GM12878 (cell line): ENCODE results near the gene SLC2A9. TPM values are rescaled to one million over a fixed set of nuclear protein-coding genes. Genes with fewer than 3 reads are reported as not detected.

Experiments
- ATAC-seq: fragments of 200-7000 bp; cut with Tn5 transposase; 3 replicates; pipeline ENCODE4 v1.9.1; 2020; ENCODE audit warnings: mild to moderate bottlenecking, moderate library complexity
- BruUV-seq: library from RNA; stranded (reverse); fragments of 400-500 nt; replicated peaks from 2 replicates; lab custom pipeline; 2021; lab: Mats Ljungman, UMichigan
- CTCF ChIA-PET: fragments of 300-600 bp; sonication (Branson Sonifier 250); formaldehyde crosslinking; extraction: SDS; loops from one replicate; lab custom pipeline; 2021; ENCODE audit warnings: inconsistent platforms; lab: Yijun Ruan, JAX
- POLR2A ChIA-PET: fragments of 350-600 bp; formaldehyde crosslinking; extraction: SDS; loops from one replicate; lab custom pipeline; 2021; ENCODE audit warnings: inconsistent platforms; lab: Charles Lee
- RAD21 ChIA-PET: fragments of 300-600 bp; sonication (Branson Sonifier 250); formaldehyde crosslinking; loops from one replicate; lab custom pipeline; 2023; ENCODE audit warnings: antibody characterized with exemption; ENCODE audit not compliant: unreplicated experiment; lab: Charles Lee
- SMC1A ChIA-PET: fragments of 300-600 bp; sonication (Branson Sonifier 250); formaldehyde crosslinking; loops from one replicate; lab custom pipeline; 2023; ENCODE audit not compliant: unreplicated experiment, uncharacterized antibody; lab: Charles Lee
- DNase-seq: peaks from one replicate; pipeline ENCODE4 v3.0.0-alpha.2; 2011; ENCODE audit warnings: low read depth, low spot score
- FAIRE-seq: peaks from 3 replicates; lab custom pipeline; 2011; peaks lifted over from hg19 to GRCh38; lab: Jason Lieb, UNC
- H2AFZ ChIP-seq: 2 replicates; pipeline ENCODE4 v1.6.0; 2011; ENCODE audit warnings: low read depth, low read length, control low read depth; ENCODE audit not compliant: control insufficient read depth
- H3K27ac ChIP-seq: 2 replicates; pipeline ENCODE4 v1.5.1; 2011; ENCODE audit warnings: control low read depth; ENCODE audit not compliant: control insufficient read depth, insufficient read depth
- H3K27me3 ChIP-seq, 2 experiments: replicated peaks in 1 of 2; 2 replicates each; pipeline versions ENCODE4 v1.6.0 to v1.6.1; 2011; ENCODE audit warnings: low read length in 1 of 2; ENCODE audit not compliant: control insufficient read depth in 2 of 2, insufficient read depth in 2 of 2
- H3K36me3 ChIP-seq, 2 experiments: 2 replicates each; pipeline ENCODE4 v1.5.1; 2011; ENCODE audit warnings: low read length in 1 of 2; ENCODE audit not compliant: control insufficient read depth in 2 of 2, insufficient read depth in 2 of 2
- H3K4me1 ChIP-seq: 2 replicates; pipeline ENCODE4 v1.6.1; 2011; ENCODE audit warnings: mild to moderate bottlenecking, low read length, moderate library complexity, mixed read lengths; ENCODE audit not compliant: control insufficient read depth, insufficient read depth
- H3K4me2 ChIP-seq: 2 replicates; pipeline ENCODE4 v1.6.0; 2011; ENCODE audit warnings: control low read depth; ENCODE audit not compliant: control insufficient read depth, insufficient read depth
- H3K4me3 ChIP-seq: fragments of 200-600 bp; sonication (generic); 2 replicates; pipeline ENCODE4 v1.5.1; 2016
- H3K79me2 ChIP-seq: 2 replicates; pipeline ENCODE4 v1.6.0; 2011; ENCODE audit warnings: low read length; ENCODE audit not compliant: control insufficient read depth, insufficient read depth
- H3K9ac ChIP-seq: 2 replicates; pipeline ENCODE4 v1.8.0; 2011; ENCODE audit warnings: low read length, control low read depth, mixed read lengths; ENCODE audit not compliant: control insufficient read depth, insufficient read depth
- H3K9me3 ChIP-seq: replicated peaks from 3 replicates; pipeline ENCODE4 v1.5.1; 2011; ENCODE audit warnings: mild to moderate bottlenecking, low read length; ENCODE audit not compliant: control insufficient read depth, insufficient read depth
- H4K20me1 ChIP-seq: 2 replicates; pipeline ENCODE4 v1.6.0; 2011; ENCODE audit not compliant: control insufficient read depth, insufficient read depth
- BACH1 ChIP-seq: fragments of 450-650 bp; IDR thresholded peaks from 2 replicates; pipeline ENCODE4 v1.6.1; 2017; ENCODE audit warnings: mild to moderate bottlenecking, borderline replicate concordance
- BCL3 ChIP-seq: IDR thresholded peaks from 2 replicates; pipeline ENCODE4 v1.6.1; 2011; ENCODE audit warnings: borderline replicate concordance, low read depth, mild to moderate bottlenecking, moderate library complexity, low read length; ENCODE audit not compliant: insufficient read depth, poor library complexity, severe bottlenecking
- BMI1 ChIP-seq: fragments of 450-650 bp; IDR thresholded peaks from 2 replicates; pipeline ENCODE4 v1.6.1; 2016; ENCODE audit warnings: mild to moderate bottlenecking, moderate library complexity, borderline replicate concordance
- HDGF ChIP-seq: fragments of 450-650 bp; IDR thresholded peaks from 2 replicates; pipeline ENCODE4 v1.6.1; 2016; ENCODE audit warnings: antibody characterized with exemption
- LARP7 ChIP-seq: fragments of 450-650 bp; IDR thresholded peaks from 2 replicates; pipeline ENCODE4 v1.6.1; 2017; ENCODE audit warnings: mild to moderate bottlenecking
- MTA2 ChIP-seq: fragments of 450-650 bp; IDR thresholded peaks from 2 replicates; pipeline ENCODE4 v1.6.1; 2016; ENCODE audit warnings: low read depth, mild to moderate bottlenecking, moderate library complexity
- MYB ChIP-seq: fragments of 150-350 bp; IDR thresholded peaks from 2 replicates; pipeline ENCODE4 v1.6.1; 2014; ENCODE audit warnings: mild to moderate bottlenecking, low read depth, low read length, borderline replicate concordance
- NFIC ChIP-seq: IDR thresholded peaks from 2 replicates; pipeline ENCODE4 v1.6.1; 2012; ENCODE audit warnings: low read depth, mild to moderate bottlenecking, inconsistent platforms, low read length, moderate library complexity
- PKNOX1 ChIP-seq: fragments of 450-650 bp; IDR thresholded peaks from 2 replicates; pipeline ENCODE4 v1.6.1; 2016; ENCODE audit warnings: mild to moderate bottlenecking
- RELA ChIP-seq: fragments of 450-650 bp; IDR thresholded peaks from 2 replicates; pipeline ENCODE4 v1.8.0; 2014; ENCODE audit warnings: borderline replicate concordance; ENCODE audit not compliant: partially characterized antibody
- SMAD1 ChIP-seq: fragments of 450-650 bp; IDR thresholded peaks from 2 replicates; pipeline ENCODE4 v1.6.1; 2018; ENCODE audit warnings: mild to moderate bottlenecking, low read depth; ENCODE audit not compliant: partially characterized antibody
- STAT1 ChIP-seq: fragments of 450-650 bp; conservative IDR thresholded peaks from 2 replicates; pipeline ENCODE4 v1.6.1; 2014; ENCODE audit warnings: antibody characterized with exemption, mild to moderate bottlenecking
- TAF1 ChIP-seq: IDR thresholded peaks from 2 replicates; pipeline ENCODE4 v1.6.1; 2011; ENCODE audit warnings: mild to moderate bottlenecking, low read depth, low read length, borderline replicate concordance
- TARDBP ChIP-seq: IDR thresholded peaks from 2 replicates; pipeline ENCODE4 v1.6.1; 2016; ENCODE audit warnings: borderline replicate concordance
- TCF12 ChIP-seq: IDR thresholded peaks from 2 replicates; pipeline ENCODE4 v1.6.1; 2011; ENCODE audit warnings: low read depth, mild to moderate bottlenecking, low read length
- TCF3 ChIP-seq: IDR thresholded peaks from 2 replicates; pipeline ENCODE4 v1.6.1; 2012; ENCODE audit warnings: low read depth, mild to moderate bottlenecking, low read length, borderline replicate concordance; ENCODE audit not compliant: insufficient read depth
- USF2 ChIP-seq: IDR thresholded peaks from 2 replicates; pipeline ENCODE4 v1.6.1; 2011; ENCODE audit warnings: low read depth, low read length, improper control_type of control experiment, borderline replicate concordance
- WGBS: methylation state at CpG from one replicate; pipeline ENCODE4 v1.1.6; 2016; ENCODE audit warnings: low lambda C conversion rate; ENCODE audit not compliant: insufficient replicate concordance, insufficient coverage; ENCODE audit errors: missing lambda C conversion rate; 5-methylcytosine and 5-hydroxymethylcytosine counted together
- in situ Hi-C: fragments of 300-500 bp; cut with MboI; formaldehyde crosslinking; loops from 9 replicates; pipeline ENCODE4 v1.14.3; 2018; ENCODE audit warnings: mixed read lengths
- intact Hi-C: fragments of 100-400 bp; cut with micrococcal nuclease; formaldehyde crosslinking; loops from one replicate; pipeline ENCODE4 v1.14.2; 2022; ENCODE audit not compliant: unreplicated experiment
- polyA plus RNA-seq, 11 experiments: library from polyadenylated mRNA; depleted of rRNA in 4 of 11; unstranded in 6 of 11; stranded (reverse) in 5 of 11; fragments of >200 nt; fragmentation: Nextera tagmentation in 4 of 11; fragmentation: Illumina TruSeq in 1 of 11; extraction: Ambion mirVana in 4 of 11; extraction: Trizol in 1 of 11; gene quantifications; 1 replicate in 1 of 11; 2 replicates in 10 of 11; pipeline versions ENCODE4 v1.2.1 to v1.2.3, GENCODE V29; 2011 to 2016; ENCODE audit warnings: inconsistent platforms in 2 of 11, missing spikeins in 2 of 11, low read depth in 1 of 11
- total RNA-seq, 4 experiments: library from RNA; depleted of rRNA in 3 of 4; stranded (reverse); fragments of >200 nt in 3 of 4; fragmentation: Illumina TruSeq in 1 of 4; extraction: Trizol in 1 of 4; gene quantifications; 2 replicates each; pipeline versions ENCODE4 v1.2.1 to v1.2.3, GENCODE V29; 2013 to 2021
- TF ChIP-seq, protein P1 (sequence below): fragments of 450-650 bp; IDR thresholded peaks from 2 replicates; pipeline ENCODE4 v1.6.1; 2017; ENCODE audit warnings: mild to moderate bottlenecking, moderate library complexity

Gene SLC2A9
- total and polyA plus RNA-seq, 10 of the 15 experiments (the other 5 are each of a cell fraction or from before 2014, with no cell fraction given) = 0.28 to 2.8 (median 1.2) TPM

DNA sequence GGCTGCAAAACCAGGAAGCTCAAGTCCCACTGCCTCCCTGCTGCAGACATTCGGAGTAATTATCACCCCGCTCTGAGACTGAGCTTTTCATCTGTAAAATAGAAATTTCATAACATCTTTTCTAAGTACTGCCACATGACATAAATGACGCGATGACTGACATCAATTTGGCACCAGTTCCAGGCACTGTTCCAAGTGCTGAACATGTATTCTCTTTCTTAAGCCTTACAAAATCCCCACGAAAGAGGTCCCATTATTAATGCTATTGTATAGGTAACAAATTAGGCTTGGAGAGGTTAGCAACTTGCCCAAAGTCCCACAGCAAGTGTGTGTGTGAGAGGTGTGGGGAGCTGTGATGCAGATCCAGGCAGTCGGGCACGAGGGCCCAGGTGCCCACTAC lies 56.4 kb downstream of the SLC2A9 start:
- DNase-seq (no peak), FAIRE-seq (no peak), ATAC-seq (peak; percentile 61)
- no peak overlapping the region for H2AFZ ChIP-seq
- no peaks in the 10 kb centered on the region for H3K79me2 ChIP-seq
- no peak overlapping the region for H3K4me2 ChIP-seq
- no peak overlapping the region for H3K27ac ChIP-seq
- in situ Hi-C loops = no loop called here
- ChIA-PET POLR2A (interaction anchor here (0.6 to 1.6 kb wide), 4 partner anchors 25 to 42 kb away, joined by 3 to 4 read pairs (median 3); no protein-coding TSS in a partner anchor), SMC1A (interaction anchor here (1.1 to 6.1 kb wide), 5 partner anchors 12 to 50 kb away, joined by 3 to 42 read pairs (median 17); no protein-coding TSS in a partner anchor), RAD21 (interaction anchor here (0.8 to 5.5 kb wide), 7 partner anchors 12 to 52 kb away, joined by 4 to 50 read pairs (median 5); no protein-coding TSS in a partner anchor), CTCF (interaction anchor here (1.0 to 1.4 kb wide), 4 partner anchors 11 to 50 kb away, joined by 3 to 4 read pairs (median 3); no protein-coding TSS in a partner anchor)
- H3K27me3 ChIP-seq = no peaks in the 10 kb centered on the region
- WGBS = 91% methylated on average over 7 of the region's 7 CpGs
- no peak overlapping the region for H3K9ac ChIP-seq
- H3K9me3 ChIP-seq = peaks cover 1% of the 10 kb centered on the region; the same call in 1 of the 3 replicates
- H3K36me3 ChIP-seq = no peaks in the 10 kb centered on the region
- no peak overlapping the region for H3K4me3 ChIP-seq
- BruUV-seq = no TSS peak
- H4K20me1 ChIP-seq = no peaks in the 10 kb centered on the region
- H3K4me1 ChIP-seq = peaks cover 4% of the 10 kb centered on the region
- intact Hi-C loops = no loop called here
- TF ChIP-seq BMI1 (no peak), RELA (no peak), BCL3 (no peak), SMAD1 (peak; percentile 91), MTA2 (peak; percentile 34; the same call in 1 of the 2 replicates), USF2 (no peak), TARDBP (no peak), TAF1 (no peak), PKNOX1 (peak; percentile 46; the same call in 1 of the 2 replicates), BACH1 (no peak), TCF3 (no peak), NFIC (no peak), LARP7 (no peak), TCF12 (no peak), MYB (no peak), HDGF (no peak), STAT1 (no peak)
- TF ChIP-seq, protein P1, sequence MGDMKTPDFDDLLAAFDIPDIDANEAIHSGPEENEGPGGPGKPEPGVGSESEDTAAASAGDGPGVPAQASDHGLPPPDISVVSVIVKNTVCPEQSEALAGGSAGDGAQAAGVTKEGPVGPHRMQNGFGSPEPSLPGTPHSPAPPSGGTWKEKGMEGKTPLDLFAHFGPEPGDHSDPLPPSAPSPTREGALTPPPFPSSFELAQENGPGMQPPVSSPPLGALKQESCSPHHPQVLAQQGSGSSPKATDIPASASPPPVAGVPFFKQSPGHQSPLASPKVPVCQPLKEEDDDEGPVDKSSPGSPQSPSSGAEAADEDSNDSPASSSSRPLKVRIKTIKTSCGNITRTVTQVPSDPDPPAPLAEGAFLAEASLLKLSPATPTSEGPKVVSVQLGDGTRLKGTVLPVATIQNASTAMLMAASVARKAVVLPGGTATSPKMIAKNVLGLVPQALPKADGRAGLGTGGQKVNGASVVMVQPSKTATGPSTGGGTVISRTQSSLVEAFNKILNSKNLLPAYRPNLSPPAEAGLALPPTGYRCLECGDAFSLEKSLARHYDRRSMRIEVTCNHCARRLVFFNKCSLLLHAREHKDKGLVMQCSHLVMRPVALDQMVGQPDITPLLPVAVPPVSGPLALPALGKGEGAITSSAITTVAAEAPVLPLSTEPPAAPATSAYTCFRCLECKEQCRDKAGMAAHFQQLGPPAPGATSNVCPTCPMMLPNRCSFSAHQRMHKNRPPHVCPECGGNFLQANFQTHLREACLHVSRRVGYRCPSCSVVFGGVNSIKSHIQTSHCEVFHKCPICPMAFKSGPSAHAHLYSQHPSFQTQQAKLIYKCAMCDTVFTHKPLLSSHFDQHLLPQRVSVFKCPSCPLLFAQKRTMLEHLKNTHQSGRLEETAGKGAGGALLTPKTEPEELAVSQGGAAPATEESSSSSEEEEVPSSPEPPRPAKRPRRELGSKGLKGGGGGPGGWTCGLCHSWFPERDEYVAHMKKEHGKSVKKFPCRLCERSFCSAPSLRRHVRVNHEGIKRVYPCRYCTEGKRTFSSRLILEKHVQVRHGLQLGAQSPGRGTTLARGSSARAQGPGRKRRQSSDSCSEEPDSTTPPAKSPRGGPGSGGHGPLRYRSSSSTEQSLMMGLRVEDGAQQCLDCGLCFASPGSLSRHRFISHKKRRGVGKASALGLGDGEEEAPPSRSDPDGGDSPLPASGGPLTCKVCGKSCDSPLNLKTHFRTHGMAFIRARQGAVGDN = 0 out of 2 replicates have a peak, but pooled peaks have one; percentile 11
